GM10266 (cell line): ENCODE results near the gene TDRD12.
"Not testable (repeated sequence)": the region's sequence is repeated elsewhere in the genome, so short reads cannot be mapped to it uniquely, and the experiment has no call there.

Experiments
- DNase-seq: peaks from one replicate; pipeline ENCODE4 v3.0.0; 2012; ENCODE audit errors: extremely low spot score
- CTCF ChIP-seq: IDR thresholded peaks from 2 replicates; pipeline ENCODE4 v1.5.1; 2012; ENCODE audit warnings: mild to moderate bottlenecking, low read depth; ENCODE audit not compliant: control insufficient read depth, insufficient read depth; ENCODE audit errors: missing control alignments

The TDRD12 gene

GRCh38 chr19:32771596-32771995, 52.0 kb downstream of the TDRD12 start:
- no peak for DNase-seq
- no peak for TF ChIP-seq CTCF

GRCh38 chr19:32773126-32773525, 53.6 kb downstream of the TDRD12 start:
- no peak for DNase-seq
- no peak for TF ChIP-seq CTCF

- no peak for DNase-seq
- no peak for TF ChIP-seq CTCF
These were observed 59.5 kb downstream of the TDRD12 start for GRCh38 chr19:32779082-32779481.

- no peak for TF ChIP-seq CTCF
These were observed 61.7 kb downstream of the TDRD12 start for GRCh38 chr19:32781280-32781679.

GRCh38 chr19:32782089-32782488, 62.5 kb downstream of the TDRD12 start:
- DNase-seq: not testable (repeated sequence)

More at GRCh38 chr19:32781280-32781679, 61.7 kb downstream of the TDRD12 start:
- DNase-seq: no peak

- DNase-seq: not testable (repeated sequence)
These were observed 67.7 kb downstream of the TDRD12 start for GRCh38 chr19:32787161-32787813.

- not testable (repeated sequence) for DNase-seq
These were observed 68.3 kb downstream of the TDRD12 start for GRCh38 chr19:32787895-32788294.

GRCh38 chr19:32789429-32789828, 69.9 kb downstream of the TDRD12 start:
- no peak for TF ChIP-seq CTCF
- no peak for DNase-seq

GRCh38 chr19:32798201-32798600, 78.6 kb downstream of the TDRD12 start:
- no peak for DNase-seq
- TF ChIP-seq CTCF: no peak
